ENCODE measurements around the gene CYP2F1. TPM values are rescaled to one million over a fixed set of nuclear protein-coding genes. Genes with fewer than 3 reads are reported as not detected.
"Not testable (repeated sequence)": the region's sequence is repeated elsewhere in the genome, so short reads cannot be mapped to it uniquely, and the experiment has no call there.

CYP2F1 gene, protein sequence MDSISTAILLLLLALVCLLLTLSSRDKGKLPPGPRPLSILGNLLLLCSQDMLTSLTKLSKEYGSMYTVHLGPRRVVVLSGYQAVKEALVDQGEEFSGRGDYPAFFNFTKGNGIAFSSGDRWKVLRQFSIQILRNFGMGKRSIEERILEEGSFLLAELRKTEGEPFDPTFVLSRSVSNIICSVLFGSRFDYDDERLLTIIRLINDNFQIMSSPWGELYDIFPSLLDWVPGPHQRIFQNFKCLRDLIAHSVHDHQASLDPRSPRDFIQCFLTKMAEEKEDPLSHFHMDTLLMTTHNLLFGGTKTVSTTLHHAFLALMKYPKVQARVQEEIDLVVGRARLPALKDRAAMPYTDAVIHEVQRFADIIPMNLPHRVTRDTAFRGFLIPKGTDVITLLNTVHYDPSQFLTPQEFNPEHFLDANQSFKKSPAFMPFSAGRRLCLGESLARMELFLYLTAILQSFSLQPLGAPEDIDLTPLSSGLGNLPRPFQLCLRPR
- not detected in 2 replicates for total RNA-seq

DNA sequence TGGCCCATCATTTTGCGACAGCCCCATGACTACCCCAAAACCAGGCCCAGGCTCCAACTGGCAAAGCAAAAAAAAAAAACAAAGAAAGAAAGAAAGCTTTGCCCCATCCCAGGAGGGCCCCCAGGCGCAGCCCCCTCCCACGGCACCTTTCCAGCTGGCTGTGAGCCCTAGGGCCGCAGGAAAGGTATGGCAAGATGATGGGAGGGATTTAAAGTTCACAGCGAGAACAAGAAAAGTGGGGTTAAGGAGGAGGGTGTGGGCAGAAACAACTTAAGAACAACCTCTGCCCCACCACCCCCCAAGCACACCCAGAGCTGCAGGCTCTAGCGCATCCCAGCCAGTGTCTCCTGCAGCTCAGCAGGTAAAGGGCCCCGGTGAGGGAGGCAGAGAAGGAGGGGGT is at the start of gene CYP2F1:
Gene CYP2F1, plus strand, starts transcription at position 301 of the 400 bp plus-strand sequence. CDS start 1,757 bp downstream, outside the sequence.
- DNase-seq (ENCODE audit: low read depth, low spot score), result no peak

- no peak for DNase-seq (ENCODE audit: low read depth, low spot score)
Measured at GRCh38 chr19:41064974-41065569, 49.2 kb upstream of the CYP2F1 start.

GRCh38 chr19:41076286-41076685 is 37.9 kb upstream of the CYP2F1 start:
- no peak for DNase-seq (ENCODE audit: low read depth, low spot score)

- DNase-seq (ENCODE audit: low read depth, low spot score), result no peak
Measured at GRCh38 chr19:41083516-41083915, 30.7 kb upstream of the CYP2F1 start.

DNA sequence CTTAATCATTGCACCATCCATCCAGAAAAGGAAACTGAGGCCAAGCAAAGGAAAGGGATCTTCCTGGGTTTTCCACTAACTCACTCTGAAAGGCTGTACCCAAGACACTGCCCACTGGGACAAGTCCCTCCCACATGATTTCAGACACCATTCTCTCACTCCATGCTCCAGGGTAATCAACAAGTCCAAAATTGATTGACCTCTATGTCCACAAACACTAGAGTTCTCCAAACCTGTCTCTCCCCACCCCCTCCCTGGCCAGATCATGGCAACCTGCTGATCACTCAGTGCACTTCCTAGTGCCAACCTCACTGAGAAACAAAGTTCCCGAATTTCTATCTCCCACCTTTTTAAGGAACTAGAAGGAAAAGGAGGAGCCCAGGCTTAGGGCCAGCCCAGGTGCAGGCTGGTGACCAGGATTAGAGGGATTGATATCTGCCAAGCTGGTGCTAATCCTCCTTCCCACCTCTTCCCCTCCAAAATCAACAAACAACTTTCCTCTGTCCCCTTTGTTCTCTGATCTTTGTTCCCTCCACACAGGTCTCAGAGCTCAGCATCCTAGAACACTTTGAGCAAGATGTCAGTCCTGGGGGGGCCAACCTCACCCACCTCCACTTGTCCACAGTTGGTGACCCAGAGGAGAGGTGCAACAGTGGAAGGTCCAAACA is 28.4 kb upstream of the CYP2F1 start:
- no peak for DNase-seq (ENCODE audit: low read depth, low spot score)

GRCh38 chr19:41088151-41088550 is 26.1 kb upstream of the CYP2F1 start, which contains the start of gene CYP2A13:
Gene CYP2A13 (plus strand): TSS chr19:41088451. CDS start chr19:41088472, 21 bp downstream.
- no peak for DNase-seq (ENCODE audit: low read depth, low spot score)

- no peak for DNase-seq (ENCODE audit: low read depth, low spot score)
Measured at GRCh38 chr19:41089959-41090358, 24.3 kb upstream of the CYP2F1 start.

DNA sequence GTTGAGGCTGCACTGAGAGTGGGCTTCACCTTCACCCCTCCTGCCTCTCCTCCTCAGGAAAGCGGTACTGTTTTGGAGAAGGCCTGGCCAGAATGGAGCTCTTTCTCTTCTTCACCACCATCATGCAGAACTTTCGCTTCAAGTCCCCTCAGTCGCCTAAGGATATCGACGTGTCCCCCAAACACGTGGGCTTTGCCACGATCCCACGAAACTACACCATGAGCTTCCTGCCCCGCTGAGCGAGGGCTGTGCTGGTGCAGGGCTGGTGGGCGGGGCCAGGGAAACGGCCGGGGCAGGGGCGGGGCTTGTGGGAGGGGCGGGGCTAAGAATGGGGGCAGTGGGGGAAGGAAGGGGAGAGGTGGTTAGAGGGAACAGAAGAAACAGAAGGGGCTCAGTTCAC is 18.5 kb upstream of the CYP2F1 start:
- no peak for DNase-seq (ENCODE audit: low read depth, low spot score)

DNA sequence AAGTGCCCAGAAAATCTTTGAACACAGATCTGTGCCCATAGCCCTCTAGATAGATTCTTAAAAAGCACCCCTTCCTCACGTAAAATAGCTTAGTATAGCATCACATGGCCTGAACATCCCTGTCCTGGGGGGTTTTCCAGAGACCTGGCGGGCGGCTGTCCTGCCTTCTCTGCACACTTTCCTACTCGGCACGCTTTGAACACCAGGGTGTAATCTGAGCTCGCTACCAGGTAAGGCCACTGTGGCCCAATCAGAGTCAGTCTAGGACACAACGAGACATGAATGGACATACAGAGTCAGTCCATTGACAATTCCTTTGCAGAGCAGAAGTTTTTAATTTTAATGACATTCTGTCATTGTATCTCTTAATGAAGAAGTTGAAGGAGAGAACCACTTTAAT is 17.9 kb upstream of the CYP2F1 start:
- DNase-seq (ENCODE audit: low read depth, low spot score), result no peak

DNA sequence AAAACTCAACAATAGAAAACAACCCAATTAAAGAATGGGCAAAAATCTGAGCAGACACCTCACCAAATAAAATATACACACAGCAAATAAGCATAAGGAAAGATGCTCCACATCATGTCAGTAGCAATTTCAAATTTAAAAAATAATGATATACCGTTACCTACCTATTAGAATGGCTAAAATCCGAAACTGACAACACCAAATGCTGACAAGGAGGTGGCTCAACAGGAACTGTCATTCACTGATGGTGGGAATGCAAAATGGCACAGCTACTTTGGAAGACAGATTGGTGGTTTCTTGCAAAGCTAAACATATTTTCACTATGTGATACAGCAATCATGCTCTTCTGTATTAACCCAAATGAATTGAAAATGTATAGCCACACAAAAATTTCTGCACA is 16.9 kb upstream of the CYP2F1 start:
- no peak for DNase-seq (ENCODE audit: low read depth, low spot score)

DNA sequence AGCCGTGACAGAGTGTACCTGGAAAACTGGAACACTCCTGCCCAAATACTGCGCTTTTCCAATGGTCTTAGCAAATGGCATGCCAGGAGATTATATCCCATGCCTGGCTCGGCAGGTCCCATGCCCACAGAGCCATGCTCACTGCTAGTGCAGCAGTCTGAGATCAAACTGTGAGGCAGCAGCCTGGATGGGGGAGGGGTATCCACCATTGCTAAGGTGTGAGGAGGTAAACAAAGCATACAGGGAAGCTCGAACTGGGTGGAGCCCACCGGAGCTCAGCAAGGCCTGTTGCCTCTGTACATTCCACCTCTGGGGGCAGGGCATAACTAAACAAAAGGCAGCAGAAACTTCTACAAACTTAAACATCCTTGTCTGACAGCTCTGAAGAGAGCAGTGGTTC is 15.5 kb upstream of the CYP2F1 start:
- DNase-seq (ENCODE audit: low read depth, low spot score), result no peak

- not testable (repeated sequence) for DNase-seq (ENCODE audit: low read depth, low spot score)
Measured at GRCh38 chr19:41102210-41102609, 12.0 kb upstream of the CYP2F1 start.

DNA sequence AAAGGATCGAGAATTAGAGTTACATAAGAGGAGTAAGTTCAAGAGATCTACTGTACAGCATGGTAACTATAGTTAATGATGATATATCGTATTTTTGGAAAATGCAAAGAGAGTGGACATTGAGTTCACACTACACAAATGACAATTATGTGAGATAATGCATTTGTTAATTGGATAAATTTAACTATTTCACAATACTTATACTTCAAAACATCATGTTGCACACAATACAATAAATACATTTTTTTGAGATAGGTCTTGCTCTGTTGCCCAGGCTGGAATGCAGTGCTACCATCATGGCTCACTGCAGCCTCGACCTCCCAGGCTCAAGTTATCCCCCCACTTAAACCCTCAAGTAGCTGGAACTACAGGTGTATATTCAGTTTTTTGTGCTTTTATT is 8.1 kb upstream of the CYP2F1 start:
- no peak for DNase-seq (ENCODE audit: low read depth, low spot score)

- no peak for DNase-seq (ENCODE audit: low read depth, low spot score)
Measured at GRCh38 chr19:41111296-41111695, 2.9 kb upstream of the CYP2F1 start.

GRCh38 chr19:41111750-41112295 is 2.4 kb upstream of the CYP2F1 start:
- DNase-seq (ENCODE audit: low read depth, low spot score), result no peak

DNA sequence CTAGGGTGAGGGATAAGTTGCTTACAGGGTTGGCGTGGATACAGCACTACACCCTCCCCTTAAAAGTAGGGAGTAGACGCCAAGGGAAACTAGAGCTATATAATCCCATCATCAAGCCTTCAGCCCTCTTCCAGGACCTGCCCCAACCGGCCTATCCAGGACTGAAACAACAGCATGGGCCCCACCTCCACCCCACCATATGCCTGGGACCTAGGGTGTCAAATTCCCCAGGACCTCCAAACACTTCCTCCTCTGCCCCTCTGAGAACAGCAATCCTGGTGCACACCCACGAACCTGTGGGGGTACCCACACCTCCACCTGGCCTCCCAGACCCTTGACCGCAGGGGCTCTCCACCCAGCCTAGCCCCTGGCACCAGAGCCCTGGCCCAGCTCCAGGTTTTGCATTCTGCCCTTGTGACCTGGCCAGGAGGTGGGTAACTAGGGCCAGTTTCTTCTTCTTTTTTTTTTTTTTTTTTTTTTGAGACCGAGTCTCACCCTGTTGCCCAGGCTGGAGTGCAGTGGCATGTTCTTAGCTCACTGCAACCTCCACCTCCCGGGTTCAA is 1.4 kb upstream of the CYP2F1 start:
- no peak for DNase-seq (ENCODE audit: low read depth, low spot score)

GRCh38 chr19:41116261-41116660 is 2.0 kb downstream of the CYP2F1 start:
- no peak for DNase-seq (ENCODE audit: low read depth, low spot score)

DNA sequence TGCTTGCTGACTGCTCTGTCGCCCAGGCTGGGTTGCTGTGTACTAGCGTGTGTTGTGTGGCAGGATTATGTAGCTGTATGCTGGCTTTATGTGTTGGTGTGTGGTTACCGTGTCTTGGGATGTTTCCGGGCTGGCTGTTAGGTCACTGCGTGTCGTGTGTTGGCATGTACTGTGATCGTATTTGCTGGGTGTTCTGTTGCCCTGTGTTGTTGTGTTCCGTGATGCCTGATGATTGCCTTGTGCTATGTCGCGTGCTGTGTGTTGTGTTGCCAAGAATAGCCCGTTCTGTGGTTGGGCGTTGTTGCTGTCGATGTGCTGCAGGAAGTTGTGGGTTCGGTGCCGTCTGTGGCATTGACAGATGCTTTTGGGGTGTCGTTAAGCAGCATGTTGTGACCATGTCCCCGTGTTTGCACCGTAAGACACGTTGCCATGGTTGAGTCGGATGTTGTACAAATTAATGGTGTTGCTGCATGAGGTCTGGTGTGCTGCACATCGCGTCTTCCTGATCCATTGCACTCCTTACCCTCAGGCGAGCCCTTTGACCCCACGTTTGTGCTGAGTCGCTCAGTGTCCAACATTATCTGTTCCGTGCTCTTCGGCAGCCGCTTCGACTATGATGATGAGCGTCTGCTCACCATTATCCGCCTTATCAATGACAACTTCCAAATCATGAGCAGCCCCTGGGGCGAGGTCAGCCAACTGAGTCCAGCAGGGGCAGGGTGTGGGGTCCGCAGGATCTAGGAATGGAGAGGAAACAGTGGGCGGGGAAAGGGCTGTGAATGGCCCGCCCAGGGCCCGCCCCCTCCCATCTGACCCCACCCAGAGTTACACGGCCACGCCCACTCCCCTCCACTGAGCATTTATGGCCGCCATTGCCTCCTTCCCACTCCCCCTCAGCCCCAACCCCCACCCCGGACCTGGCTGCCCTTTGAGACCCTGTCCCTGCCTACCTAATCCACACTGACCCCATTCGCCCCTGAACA is 7.0 kb downstream of the CYP2F1 start:
- DNase-seq (ENCODE audit: low read depth, low spot score), result not testable (repeated sequence)

GRCh38 chr19:41122846-41123245 is 8.6 kb downstream of the CYP2F1 start:
- DNase-seq (ENCODE audit: low read depth, low spot score), result not testable (repeated sequence)

DNA sequence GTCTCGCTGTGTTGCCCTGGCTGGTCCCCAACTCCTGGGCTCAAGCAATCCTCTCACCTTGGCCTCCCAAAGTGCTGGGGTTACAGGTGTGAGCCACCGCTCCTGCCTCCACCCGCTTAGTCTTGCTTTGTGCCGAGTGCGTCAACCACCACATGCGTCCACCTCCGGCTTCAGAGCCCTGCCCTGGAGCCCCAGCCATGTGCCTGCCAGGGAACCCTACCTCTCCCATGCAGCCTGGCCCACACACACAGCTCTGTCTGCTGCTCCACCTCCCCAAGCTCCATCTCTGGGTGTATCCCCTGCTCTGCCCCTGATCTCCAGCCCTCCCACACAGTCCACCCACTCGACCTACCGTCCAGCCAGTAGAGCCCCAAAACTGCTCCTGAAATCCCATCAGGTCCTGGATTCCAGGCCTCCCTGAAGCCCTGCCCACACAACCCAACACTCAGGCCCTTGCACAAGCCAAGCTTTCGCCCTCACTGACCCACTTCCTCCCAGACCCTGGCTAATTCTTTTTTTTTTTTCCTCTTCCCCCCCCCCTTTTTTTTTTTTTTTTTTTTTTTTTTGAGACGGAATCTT is 9.6 kb downstream of the CYP2F1 start:
- DNase-seq (ENCODE audit: low read depth, low spot score), result no peak

All from pulmonary artery endothelial cell (primary cell).